GM23338 (cell line): ENCODE results near the gene CCT5.
A peak's percentile ranks its signal among the peaks of the same experiment; 100 is the strongest.

Source experiments
- ETS1 ChIP-seq: IDR thresholded peaks from 2 replicates; pipeline ENCODE4 v1.6.1; 2016; ENCODE audit warnings: antibody characterized with exemption
- EZH2 ChIP-seq: fragments of 200-600 bp; sonication (generic); IDR thresholded peaks from one replicate; pipeline ENCODE4 v1.8.0; 2017; ENCODE audit warnings: antibody characterized with exemption, mild to moderate bottlenecking, low read depth; ENCODE audit not compliant: unreplicated experiment
- EZH2phosphoT487 ChIP-seq: fragments of 200-600 bp; sonication (generic); IDR thresholded peaks from one replicate; pipeline ENCODE4 v1.8.1; 2018; ENCODE audit warnings: antibody characterized with exemption; ENCODE audit not compliant: unreplicated experiment
- JUNB ChIP-seq: IDR thresholded peaks from one replicate; pipeline ENCODE4 v1.6.1; 2016; ENCODE audit warnings: antibody characterized with exemption; ENCODE audit not compliant: unreplicated experiment
- POLR2AphosphoS5 ChIP-seq: IDR thresholded peaks from 2 replicates; pipeline ENCODE4 v1.6.1; 2016; ENCODE audit warnings: antibody characterized with exemption, low read depth
- REST ChIP-seq: IDR thresholded peaks from one replicate; pipeline ENCODE4 v1.6.1; 2018; ENCODE audit warnings: antibody characterized with exemption; ENCODE audit not compliant: unreplicated experiment
- STAT1 ChIP-seq: IDR thresholded peaks from one replicate; pipeline ENCODE4 v1.6.1; 2016; ENCODE audit warnings: antibody characterized with exemption; ENCODE audit not compliant: unreplicated experiment
- ZNF114 ChIP-seq: fragments of 250-450 bp; sonication (Bioruptor Pico); IDR thresholded peaks from 2 replicates; pipeline ENCODE4 v1.5.0; 2020; ENCODE audit warnings: mild to moderate bottlenecking, moderate library complexity
- ZNF331 ChIP-seq: fragments of 250-450 bp; sonication (Bioruptor Pico); IDR thresholded peaks from 2 replicates; pipeline ENCODE4 v1.5.0; 2020; ENCODE audit warnings: low read depth, mild to moderate bottlenecking, moderate library complexity
- TF ChIP-seq, protein P1 (sequence below), 2 experiments: fragments of 200-600 bp in 1 of 2; sonication (generic) in 1 of 2; conservative IDR thresholded peaks; 2 replicates each; pipeline versions ENCODE4 v1.5.1 to v1.6.1; 2016 to 2017; ENCODE audit warnings: antibody characterized with exemption in 2 of 2, low read depth in 2 of 2, mild to moderate bottlenecking in 2 of 2, moderate library complexity in 1 of 2

DNA sequence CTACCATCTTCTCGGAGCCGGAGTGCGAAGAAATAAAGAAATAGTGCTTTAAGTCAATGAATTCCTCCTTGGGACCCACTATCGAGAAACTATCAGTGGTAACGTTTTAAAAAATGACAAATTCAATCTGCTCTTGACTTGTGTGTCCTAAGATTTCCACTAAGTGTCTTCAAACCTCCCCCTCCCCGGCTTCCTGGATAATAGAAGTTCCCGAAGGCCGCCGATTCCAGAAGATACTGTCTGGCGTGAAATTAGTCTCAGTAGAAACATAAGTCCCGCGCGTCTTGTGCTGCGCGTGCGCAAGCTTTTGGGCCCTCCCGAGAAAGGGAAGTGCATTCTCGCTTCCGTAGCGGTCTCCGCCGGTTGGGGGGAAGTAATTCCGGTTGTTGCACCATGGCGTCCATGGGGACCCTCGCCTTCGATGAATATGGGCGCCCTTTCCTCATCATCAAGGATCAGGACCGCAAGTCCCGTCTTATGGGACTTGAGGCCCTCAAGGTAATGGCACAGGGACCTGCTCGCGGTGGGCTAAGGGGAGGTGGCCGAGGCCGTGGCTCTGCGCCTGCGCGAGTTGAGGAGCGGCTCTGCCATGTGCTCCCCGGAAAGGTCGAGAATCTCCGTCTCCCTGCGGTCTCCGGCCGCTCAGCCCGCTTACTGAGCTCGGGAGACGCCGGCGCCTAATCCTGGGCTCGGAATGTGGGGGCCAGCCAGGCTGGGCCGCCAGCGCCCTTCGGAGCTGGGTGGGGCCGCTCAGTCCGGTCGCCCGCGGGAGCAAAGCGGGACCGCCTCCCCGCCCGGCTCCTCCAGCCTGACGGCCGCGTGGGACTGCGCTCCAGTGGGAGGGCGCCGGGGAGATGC, at the start of gene CCT5:
- TF ChIP-seq, protein P1, sequence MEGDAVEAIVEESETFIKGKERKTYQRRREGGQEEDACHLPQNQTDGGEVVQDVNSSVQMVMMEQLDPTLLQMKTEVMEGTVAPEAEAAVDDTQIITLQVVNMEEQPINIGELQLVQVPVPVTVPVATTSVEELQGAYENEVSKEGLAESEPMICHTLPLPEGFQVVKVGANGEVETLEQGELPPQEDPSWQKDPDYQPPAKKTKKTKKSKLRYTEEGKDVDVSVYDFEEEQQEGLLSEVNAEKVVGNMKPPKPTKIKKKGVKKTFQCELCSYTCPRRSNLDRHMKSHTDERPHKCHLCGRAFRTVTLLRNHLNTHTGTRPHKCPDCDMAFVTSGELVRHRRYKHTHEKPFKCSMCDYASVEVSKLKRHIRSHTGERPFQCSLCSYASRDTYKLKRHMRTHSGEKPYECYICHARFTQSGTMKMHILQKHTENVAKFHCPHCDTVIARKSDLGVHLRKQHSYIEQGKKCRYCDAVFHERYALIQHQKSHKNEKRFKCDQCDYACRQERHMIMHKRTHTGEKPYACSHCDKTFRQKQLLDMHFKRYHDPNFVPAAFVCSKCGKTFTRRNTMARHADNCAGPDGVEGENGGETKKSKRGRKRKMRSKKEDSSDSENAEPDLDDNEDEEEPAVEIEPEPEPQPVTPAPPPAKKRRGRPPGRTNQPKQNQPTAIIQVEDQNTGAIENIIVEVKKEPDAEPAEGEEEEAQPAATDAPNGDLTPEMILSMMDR (conservative IDR thresholded peaks at IDR 0.05; ENCODE audit: low read depth in 2 of 2): no peak
- TF ChIP-seq EZH2 (no peak), POLR2AphosphoS5 (peak; percentile 94), REST (no peak), EZH2phosphoT487 (no peak), ZNF331 (no peak), JUNB (no peak), STAT1 (no peak), ZNF114 (CRISPR knock-in tag) (no peak), ETS1 (peak; percentile 55)
